SU-DHL-6 (cell line): ENCODE data around the gene NETO1.

Experiments
- CTCF ChIP-seq: fragments of 200-600 bp; sonication (generic); IDR thresholded peaks from one replicate; pipeline ENCODE4 v1.5.1; 2017; ENCODE audit warnings: antibody characterized with exemption, mild to moderate bottlenecking, low read length, moderate library complexity; ENCODE audit not compliant: insufficient read depth, poor library complexity, severe bottlenecking
- EZH2phosphoT487 ChIP-seq: fragments of 200-600 bp; sonication (generic), shearing (Covaris generic); conservative IDR thresholded peaks from 2 replicates; pipeline ENCODE4 v1.6.1; 2018; ENCODE audit warnings: mild to moderate bottlenecking, antibody characterized with exemption, low read length, moderate library complexity, mixed read lengths

- no peak for TF ChIP-seq CTCF
- TF ChIP-seq EZH2phosphoT487: no peak
Observed at GRCh38 chr18:72808680-72809079, 59.1 kb downstream of the NETO1 start.
